GM19043 (cell line): ENCODE results near the gene SULT4A1.

ENCODE experiments used
- ATAC-seq: cut with Tn5 transposase; IDR thresholded peaks from one replicate; pipeline ENCODE4 v1.9.1; 2021; ENCODE audit warnings: low read depth; ENCODE audit not compliant: unreplicated experiment

SULT4A1 gene

DNA sequence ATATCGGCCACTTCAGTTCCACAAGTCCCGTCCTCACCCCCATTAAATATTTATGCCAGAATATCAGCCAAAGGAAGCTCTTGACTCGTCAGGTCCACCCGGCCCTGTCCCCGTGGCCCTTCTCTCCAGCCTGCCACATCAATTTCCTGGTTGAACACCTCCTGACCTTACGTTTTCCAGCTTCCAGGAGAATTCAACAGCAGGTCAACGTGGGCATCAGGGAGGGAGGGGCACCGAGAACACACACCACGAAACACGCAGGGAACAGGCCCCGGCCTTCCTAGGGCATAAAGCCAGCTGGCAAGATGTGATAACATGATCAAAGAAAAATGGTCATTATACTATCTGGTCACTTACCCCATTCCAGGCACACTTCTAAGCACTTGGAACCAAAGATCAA lies 15.3 kb downstream of the SULT4A1 start:
- ATAC-seq: no peak

- ATAC-seq: no peak
Observed at GRCh38 chr22:43845981-43846380, 16.3 kb downstream of the SULT4A1 start.

DNA sequence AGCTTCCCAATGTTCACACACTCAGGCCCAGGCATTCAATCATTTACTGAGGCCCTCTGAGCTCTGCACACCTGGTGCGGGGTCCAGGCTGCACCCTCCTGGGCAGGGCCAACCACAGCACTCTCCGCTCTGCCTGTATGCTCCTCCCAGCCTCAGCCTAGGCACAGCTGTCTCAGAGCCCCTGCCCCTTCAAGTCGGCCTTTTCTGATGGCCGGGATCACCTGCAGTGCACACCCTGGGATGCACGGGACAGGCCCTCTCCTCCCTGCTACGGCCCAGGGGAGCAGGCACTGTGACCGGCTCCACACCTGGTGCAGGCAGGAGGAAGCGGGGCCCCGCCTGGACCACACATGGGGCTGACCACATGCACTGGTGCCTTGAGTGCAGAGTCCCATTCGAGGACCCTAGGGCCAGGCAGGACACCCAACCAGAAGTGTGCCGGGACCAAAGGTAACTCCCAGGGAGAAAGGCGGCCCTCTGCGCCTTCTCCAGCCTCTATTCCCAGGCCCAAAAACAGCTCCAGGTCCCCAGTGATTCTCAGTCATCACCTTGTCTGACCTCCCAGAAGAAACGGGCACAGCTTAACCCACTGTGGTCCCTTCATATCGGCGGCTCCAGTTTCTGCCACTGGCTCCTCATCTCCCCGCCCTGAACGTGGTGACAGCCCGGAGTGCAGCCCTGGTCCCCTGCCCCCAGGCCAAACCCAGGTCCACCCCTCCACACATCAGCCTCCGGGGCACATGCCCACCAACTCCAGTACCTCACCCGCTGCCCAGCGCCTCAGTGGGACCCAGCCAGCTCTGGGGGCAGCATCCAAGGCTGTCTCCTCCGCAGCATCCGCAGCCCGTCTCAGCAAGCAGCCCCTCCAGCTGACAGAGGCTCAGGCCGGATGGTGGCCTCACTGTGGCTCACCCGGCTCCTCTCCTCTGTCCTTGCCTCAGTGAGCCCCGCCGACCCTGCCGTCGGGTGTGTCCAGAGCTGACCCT lies 17.5 kb downstream of the SULT4A1 start:
- ATAC-seq: no peak

- ATAC-seq: no peak
Observed at GRCh38 chr22:43843783-43844530, 18.4 kb downstream of the SULT4A1 start.

DNA sequence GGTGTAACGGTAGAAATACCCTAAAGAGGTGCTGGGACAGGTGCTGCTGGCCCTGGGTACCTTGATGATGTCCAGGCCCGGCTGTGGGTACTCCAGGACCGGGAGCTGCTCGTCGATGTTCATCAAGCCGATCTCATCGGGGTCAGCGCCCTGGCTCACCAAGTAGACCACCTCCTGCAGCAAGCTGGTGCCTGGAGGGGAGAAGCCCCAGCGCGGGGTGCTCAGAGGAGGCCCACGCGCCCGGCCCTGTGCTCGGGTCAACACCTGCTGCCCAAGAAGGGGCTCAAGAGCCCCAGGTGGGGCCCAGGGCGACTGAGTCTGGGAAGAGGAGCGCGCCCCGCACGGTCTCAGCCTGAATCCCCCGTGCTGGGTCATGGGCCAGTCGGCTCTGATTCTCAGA lies 20.6 kb downstream of the SULT4A1 start:
- ATAC-seq: no peak

DNA sequence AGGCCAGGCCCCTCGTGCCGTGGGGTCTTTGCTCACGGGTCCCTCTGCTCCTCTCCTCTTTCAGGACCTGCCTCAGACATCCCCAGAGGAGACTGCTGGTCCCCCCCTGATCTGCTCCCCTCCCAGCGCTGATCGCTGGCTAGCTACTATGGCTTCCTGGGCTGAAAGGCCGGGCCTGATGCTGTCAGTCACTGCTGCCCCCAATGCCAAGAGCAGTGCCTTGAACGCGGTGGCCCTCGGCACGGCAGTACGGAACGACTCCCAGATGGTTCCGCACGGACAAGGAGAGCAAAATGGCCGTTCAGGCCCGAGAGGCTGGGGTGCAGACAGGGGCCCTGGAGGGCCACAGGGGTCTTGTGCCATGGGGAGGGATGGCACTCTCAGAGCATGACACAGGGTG lies 21.5 kb downstream of the SULT4A1 start:
- no peak for ATAC-seq

DNA sequence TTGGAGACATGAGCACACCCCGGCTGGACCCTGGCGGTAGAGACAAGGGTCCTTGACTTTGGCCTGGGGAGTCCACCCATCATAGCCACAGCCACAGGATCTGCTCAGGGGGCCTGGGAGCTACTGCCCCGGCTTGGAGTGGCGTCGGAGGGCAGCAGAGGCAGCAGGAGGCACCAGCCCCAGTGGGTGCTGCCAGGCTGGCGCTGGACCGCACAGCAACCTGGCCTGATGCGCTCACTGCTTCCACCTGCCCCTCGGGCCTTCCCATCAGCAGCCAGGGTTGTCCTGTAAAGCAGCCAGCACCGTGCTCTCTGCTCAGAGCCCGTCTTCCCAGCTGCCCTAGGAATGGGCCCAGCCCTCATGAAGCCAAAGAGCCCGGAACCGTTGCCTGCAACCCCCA lies 21.9 kb downstream of the SULT4A1 start:
- ATAC-seq: no peak

- ATAC-seq: no peak
Observed at GRCh38 chr22:43839781-43840180, 22.5 kb downstream of the SULT4A1 start.

DNA sequence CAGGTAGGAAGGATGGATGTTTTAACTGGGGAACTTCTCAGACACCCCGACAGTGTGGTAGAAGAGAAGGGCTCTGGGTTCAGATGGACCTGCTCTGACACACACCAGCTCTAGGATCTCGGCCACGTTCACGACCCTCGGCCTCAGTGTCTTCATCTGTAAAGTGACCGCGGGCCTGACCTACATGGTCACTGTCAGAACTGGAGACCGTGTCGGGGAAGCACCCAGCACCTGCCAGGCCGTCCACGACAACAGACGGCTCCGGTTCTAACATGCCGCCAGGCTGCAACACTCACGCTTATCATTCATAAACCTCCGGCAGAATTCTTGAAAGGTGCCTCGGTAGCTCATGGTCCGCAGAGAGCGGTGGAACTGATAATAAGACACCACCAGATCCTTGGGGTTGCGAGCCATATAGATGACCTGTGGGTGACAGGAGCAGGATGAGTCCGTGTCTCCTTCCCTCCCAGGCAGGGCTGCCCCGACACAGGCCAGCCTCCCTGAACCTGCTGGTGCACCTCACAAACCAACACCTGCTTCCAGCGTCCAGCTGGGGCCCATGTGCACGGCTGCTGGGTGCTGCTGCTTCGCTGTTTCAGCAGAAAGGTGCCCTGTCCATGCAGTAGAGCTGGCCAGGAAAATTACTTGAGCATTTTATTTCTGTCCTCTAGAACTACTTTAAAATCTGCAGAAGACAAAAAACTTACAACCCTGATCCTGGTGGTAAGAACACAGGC lies 23.6 kb downstream of the SULT4A1 start:
- ATAC-seq: no peak

- no peak for ATAC-seq
Observed at GRCh38 chr22:43838161-43838560, 24.2 kb downstream of the SULT4A1 start.

GRCh38 chr22:43837666-43838065 lies 24.6 kb downstream of the SULT4A1 start:
- ATAC-seq: no peak

DNA sequence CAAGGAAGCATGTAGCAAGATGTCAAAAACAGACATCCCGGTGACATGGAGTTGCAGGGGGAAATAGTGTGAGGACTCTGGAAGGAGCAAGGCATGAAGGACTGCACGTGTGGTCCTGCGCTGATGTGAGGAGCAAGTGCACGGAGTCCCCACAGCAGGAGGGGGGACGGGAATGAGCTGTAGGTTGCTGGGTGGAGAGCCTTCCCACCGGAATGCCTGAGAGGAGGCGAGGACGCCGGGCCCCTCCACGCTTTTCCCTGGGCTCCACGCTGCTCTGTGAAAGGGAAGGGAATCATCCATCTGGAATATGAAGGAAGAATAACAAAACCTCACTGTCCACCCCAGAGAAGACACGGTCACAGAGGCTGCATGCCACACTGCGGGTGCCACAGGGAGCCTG lies 26.6 kb downstream of the SULT4A1 start:
- ATAC-seq: no peak

DNA sequence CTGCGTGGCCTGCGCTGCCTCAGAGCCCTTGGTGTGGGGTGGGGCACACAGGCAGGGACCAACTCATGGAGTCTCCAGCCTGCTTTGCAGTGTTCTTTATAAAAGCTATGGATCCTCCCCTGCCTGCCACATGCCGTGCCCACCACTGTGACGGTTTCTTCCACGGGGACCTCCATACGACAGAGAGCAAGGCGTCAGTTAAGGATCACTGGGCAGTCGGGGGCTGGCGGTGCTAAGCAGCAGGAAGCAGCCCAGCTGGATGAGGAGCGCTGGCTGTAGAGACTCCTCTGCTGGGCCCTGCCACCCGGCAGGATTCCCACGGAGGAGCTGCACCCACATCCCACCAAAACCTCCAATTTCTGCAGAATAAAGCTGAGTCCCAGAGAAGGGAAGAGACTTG lies 27.1 kb downstream of the SULT4A1 start:
- ATAC-seq: no peak

DNA sequence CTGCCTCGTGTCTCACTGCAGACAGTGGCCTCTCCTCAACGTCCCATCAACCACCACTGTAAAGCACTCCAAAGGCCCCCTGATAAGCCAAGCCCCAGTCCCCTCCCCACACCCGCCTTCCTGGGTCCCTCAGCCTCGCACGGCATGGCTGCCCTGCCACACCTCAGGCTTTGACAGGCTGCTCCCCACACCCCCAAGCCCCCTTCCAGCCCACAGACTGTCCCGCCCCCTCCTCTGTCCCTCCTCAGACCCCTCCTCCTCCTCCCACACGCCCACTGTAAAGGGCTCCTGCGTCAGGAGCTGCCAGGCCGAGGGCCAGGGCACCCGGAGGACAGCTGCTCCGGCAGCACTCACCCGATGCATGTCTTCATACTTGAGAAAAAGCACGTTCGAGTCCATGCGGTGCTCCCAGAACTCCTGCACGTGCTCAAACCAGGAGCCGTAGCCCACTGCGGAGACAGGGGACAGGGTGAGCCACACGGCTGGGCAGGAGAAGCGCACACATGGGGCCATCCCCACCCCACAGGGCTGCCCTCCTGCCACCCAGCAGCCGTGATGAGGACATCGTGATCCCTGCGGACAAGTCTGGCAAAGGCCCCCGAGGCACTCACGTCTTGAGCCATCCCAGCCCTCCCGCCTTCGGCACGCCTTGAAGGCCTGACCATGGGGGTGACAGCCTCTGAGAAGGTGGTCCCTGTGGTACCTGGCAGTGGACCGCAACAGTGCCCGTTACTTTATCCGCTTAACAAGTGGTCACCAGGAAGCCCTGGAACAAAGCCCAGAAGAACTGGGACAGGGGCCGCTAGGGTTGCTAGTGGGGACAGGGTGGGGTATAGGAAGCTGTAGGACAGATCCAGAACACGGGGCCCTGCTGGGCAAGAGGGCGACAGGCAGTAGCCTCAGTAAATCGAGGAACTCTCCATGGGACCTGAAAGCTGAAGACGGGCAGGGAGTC lies 28.8 kb downstream of the SULT4A1 start:
- ATAC-seq: no peak

GRCh38 chr22:43832393-43833265 lies 29.7 kb downstream of the SULT4A1 start:
- no peak for ATAC-seq

- no peak for ATAC-seq
Observed at GRCh38 chr22:43831561-43832392, 30.5 kb downstream of the SULT4A1 start.

- ATAC-seq: no peak
Observed at GRCh38 chr22:43830931-43831560, 31.3 kb downstream of the SULT4A1 start.
